HG02623 (cell line): Measurements from ENCODE around the gene TADA3.
A peak's percentile ranks its signal among the peaks of the same experiment; 100 is the strongest.
"Not testable (repeated sequence)": the region's sequence is repeated elsewhere in the genome, so short reads cannot be mapped to it uniquely, and the experiment has no call there.

Experiments
- ATAC-seq: cut with Tn5 transposase; IDR thresholded peaks from one replicate; pipeline ENCODE4 v1.9.1; 2021; ENCODE audit warnings: moderate library complexity; ENCODE audit not compliant: unreplicated experiment

TADA3 gene

GRCh38 chr3:9785602-9786001, 6.7 kb downstream of the TADA3 start:
- no peak for ATAC-seq

GRCh38 chr3:9784965-9785364, 7.3 kb downstream of the TADA3 start:
- ATAC-seq: no peak

DNA sequence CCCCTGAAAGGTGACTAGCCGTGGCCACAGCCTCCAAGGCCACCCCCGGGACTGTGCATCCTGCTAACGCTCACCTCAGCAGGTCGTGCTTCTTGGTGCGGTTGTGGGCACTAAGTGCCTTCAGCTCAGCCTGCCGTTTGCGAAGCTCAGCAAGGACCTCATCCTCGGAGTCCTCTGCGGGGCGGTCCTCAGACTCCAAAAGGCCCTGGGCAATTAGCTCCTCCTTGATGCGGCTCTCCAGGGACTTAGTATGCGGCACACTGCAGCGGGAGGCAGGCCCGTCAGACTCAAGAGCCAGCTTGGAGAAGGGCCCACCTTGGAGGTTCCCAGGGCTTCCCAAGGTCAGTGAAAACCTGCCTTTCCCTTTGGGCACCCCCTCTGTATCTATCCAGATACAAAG, 8.3 kb downstream of the TADA3 start:
- no peak for ATAC-seq

DNA sequence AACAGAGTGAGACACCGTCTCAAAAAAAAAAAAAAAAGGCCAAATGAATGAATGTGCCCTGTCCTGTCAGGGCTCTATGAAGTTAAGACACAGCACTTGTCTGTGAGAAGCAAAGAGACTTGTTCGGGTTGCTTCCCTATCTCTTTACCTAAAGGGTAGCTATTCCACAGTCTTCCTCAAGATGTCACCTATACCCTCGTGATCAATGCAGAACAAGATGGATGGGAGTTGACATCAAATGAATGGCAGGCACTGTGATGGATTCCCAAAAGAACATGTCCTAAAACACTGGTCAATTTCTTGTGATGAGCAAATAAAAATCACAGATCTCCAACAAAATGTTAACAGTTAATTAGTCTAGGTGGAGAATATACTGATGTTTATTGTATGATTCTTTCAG, 9.5 kb downstream of the TADA3 start:
- ATAC-seq: no peak

- ATAC-seq: no peak
Measured at GRCh38 chr3:9781978-9782603, 10.2 kb downstream of the TADA3 start.

DNA sequence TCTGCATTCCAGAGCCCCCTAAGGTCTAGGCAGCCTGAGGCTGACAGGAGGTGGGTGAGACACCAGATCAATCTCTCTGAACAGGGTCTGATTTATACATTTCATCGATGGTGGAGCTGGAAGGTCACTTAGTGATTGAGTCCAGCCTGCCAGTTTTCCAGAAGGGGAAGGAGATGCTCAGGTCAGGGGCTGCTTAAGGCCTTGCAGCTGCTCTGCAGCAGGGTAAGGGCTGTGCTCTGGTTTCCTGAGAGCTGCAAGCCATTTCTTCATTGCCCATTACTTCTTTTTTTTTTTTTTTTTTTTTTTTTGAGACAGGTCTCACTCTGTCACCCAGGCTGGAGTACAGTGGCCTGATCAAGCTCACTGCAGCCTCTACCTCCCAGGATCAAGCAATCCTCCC, 10.7 kb downstream of the TADA3 start:
- ATAC-seq: no peak

DNA sequence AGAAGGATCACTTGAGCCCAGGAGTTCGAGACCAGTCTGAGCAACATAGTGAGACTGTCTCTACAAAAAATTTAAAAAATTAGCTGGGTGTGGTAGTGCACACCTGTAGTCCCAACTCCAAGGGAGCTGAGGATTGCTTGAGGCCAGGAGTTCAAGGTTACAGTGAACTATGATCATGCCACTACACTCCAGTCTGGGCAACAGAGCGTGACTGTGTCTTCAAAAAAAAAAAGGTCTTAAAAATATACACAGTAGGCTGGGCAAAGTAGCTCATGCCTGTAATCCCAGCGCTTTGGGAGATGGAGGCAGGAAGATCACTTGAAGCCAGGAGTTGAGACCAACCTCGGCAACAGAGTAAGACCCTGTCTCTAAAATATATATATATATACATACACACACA, 11.4 kb downstream of the TADA3 start:
- no peak for ATAC-seq

GRCh38 chr3:9780458-9780812, 11.8 kb downstream of the TADA3 start:
- no peak for ATAC-seq

DNA sequence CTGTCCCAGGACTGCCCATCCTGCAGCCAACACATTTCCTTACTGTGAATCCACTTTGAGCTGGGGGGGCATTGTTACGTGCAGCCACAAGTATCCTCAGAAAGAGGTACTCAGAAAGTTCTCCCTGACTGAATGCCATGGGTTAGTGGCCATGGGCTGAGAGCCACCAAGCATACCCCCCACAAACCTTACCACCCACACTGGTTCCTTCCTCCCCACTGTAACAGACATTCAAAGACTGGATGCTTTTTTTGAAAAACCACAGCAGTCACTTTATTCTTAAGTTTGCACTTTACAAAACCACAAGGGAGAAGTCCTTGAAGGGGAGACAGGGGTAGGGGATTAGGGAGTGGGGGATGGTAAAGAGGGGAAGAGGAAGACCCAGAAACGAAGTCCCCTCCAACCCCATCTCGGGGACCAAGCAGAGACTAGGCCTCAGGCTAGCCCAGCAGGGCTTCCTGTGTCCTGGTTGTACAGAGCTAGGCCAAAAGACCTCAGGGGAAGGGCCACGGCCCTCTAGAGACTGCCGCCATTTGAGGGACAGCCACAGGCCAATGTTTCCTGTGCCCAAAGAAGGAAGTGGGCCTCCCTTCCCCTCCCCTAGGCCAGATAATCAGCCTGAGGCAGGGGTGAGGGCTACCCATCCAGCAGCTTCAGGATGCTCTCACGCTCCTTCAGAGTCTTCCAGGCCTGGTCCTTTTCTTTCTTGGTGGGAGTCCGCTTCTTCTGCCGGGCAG, 12.4 kb downstream of the TADA3 start:
- ATAC-seq: peak; percentile 54

- no peak for ATAC-seq
Measured at GRCh38 chr3:9779075-9779593, 13.1 kb downstream of the TADA3 start.

DNA sequence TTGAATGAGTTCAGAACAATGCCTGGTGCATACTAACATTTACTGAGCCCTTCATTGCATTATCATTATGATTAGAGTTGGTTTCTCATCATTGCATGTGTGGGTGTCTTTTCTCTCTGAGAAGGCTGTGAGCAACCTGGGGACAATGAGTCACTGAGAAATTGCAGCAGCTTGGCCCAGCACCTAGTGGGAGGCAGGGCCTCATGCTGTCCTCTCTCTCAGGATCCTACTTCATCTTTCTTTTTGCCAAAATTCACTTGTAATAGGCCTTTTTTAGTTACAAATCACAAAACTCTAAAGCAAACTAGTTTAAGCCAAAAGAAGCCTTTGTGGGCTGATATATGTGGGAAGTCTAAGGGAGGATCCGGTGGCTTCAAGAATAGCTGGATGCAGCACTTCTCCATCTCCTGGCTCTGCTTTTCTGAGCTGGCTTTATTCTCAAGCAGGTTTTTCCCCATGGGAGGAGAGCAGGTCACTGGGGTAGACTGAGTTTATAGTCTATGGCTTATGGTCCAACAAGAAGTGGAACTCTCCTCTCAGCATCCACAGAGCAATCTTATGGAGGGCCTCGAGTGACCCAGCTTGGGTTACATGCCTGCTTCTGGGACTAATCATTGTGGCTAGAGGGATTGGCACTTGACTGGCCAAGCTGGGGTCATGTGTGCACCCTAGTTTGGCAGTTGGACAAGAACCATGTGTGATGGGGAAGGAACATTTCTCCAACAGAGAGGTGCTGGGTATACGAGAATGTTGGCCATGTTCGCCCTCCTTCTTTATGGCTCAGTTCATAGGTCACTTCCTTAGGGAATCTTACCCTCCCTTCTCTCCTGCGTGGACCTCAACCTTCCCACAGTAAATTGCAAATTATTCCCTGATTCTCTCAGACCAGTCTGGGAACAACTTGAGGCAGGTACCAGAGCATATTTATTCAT, 13.9 kb downstream of the TADA3 start:
- ATAC-seq: no peak

- ATAC-seq: no peak
Measured at GRCh38 chr3:9777694-9778021, 14.6 kb downstream of the TADA3 start.

DNA sequence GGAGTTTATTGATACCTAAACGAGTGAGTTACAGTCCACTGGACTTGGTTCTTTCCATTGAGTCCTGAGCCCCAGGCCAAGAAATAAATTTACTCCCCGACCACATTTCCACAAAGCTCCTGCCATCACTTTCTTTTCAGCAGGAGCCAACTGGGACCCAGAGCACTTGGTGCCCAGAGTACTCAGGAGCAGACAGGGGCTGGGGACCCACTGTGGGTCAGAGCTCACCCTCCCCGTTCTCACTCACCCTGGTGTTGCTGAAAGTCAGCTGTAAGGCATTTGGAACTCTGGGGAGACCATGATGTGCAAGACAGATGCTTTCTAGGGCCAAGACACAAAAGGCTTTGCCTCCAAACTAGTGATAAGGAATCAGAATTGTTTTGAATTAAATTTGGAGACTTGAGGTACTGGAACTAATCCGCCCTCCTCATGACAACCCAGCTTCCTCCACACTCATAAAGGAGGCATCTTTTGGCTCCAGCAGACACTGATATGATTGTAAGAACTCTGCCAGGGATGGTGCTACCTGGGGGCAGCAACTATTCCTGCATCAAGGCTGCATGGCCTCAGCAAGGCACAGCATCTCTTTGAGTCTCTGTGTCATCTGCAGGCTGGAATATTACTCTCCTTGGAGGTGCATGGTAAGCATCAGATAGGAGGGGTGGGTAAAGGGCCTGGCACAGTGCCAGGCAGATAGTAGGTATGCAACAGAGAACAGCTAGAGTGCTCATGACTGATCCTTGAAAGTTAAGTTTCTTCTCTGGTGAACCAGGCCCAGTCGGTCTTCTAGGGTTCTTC, 15.2 kb downstream of the TADA3 start:
- no peak for ATAC-seq

DNA sequence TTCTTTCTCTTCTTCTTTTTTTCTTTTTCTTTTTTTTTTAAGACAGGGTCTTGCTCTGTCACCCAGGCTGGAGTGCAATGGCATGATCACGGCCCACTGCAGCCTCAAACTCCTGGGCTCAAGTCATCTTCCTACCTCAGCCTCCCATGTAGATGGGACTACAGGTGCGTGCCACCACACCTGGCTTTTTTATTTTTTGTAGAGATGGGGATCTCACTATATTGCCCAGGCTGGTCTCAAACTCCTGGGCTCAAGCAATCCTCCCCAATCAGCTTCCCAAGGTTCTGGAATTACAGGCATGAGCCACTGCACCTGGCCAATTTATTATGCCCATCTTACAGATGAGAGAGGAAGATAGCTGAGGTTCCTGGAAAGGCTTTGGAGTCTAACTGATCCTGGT, 21.3 kb downstream of the TADA3 start:
- ATAC-seq: not testable (repeated sequence)

DNA sequence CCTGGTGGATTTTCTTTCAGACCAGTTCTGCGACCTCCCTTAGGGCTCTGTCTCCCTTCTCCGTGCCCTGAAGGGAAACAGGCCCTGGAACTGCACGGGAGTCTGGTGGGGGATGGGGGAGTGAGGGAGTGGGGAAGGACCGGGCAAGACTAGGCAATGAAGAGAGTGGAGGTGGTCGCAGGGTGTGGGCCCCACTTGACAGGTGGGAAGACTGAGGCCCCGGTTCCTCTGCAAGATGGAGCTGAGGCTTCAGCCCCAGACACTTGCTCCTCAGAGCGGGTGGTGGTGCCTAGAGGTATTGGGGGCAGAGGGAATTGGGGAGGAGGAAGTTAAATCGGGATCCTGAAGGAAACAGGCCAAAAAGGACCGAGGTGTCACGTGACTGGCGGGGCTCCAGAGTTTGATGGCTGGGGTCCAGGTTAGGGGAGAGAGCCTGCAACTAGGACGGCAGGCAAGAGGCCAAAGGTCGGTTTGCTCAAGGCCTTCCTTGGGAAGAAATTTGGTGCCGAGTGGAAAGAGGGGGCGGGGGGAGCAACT, 21.9 kb downstream of the TADA3 start:
- ATAC-seq: no peak

DNA sequence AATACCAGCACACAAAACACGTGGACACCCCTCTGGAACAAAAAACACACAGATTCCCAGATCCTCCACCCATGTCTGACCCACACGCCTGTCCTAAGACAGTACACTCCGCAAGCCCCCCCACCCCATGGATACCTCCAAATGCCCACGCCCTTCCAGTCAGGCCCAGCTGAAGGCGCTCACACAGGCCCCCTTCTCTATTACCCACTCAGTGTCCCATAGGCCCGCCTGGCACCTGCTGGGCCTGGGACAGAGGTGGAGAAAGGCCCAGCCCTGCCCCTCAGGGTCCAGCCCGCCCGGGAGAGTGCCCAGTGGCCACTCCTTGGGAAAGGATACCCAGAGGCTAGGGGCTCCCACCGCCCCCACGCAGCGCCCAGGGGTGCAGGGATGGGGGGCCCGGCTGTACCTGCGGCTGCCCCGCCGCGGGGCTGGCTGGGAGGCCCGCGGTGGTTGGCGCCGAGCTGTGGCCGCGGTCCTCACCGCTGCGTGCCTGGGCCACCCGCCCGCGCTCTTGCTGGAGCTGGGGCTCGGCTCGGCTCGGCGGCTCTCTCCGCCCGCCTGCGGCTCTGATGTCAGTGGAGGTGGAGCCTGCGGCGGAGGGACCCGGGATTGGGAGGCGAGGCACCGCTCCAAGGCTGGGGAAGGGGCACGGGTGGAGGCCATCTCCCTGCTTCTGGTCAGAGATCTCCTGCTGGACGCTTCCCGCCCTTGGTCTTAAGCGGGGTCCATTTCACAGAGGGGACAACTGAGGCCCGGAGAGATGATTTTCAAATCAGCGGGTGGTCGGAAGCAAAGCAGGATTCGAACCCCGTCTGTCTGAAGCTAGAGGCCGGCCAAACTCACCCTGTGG, 22.6 kb downstream of the TADA3 start, which contains the start of gene CAMK1:
CAMK1 (minus strand) TSS at position 522 of the 850 bp plus-strand sequence. CDS start 2,198 bp downstream, outside the sequence.
- peak; percentile 52 for ATAC-seq

GRCh38 chr3:9769012-9769411, 23.3 kb downstream of the TADA3 start:
- no peak for ATAC-seq

- ATAC-seq: no peak
Measured at GRCh38 chr3:9768141-9768775, 24.0 kb downstream of the TADA3 start.

- ATAC-seq: no peak
Measured at GRCh38 chr3:9767418-9767817, 24.9 kb downstream of the TADA3 start.
